ENCODE data around the gene GRWD1.

GRWD1 gene

GRCh38 chr19:48445606-48446481 lies at the start of gene GRWD1:
TSS of gene GRWD1 (plus strand) at chr19:48445983. CDS start at chr19:48446006, 23 bp downstream.
- peak; percentile 85 to 86 for DNase-seq (ENCODE audit: low read depth in 2 of 2, low spot score in 1 of 2)

- no peak for DNase-seq (ENCODE audit: low read depth in 2 of 2, low spot score in 1 of 2)
Measured at GRCh38 chr19:48396016-48396823, 49.6 kb upstream of the GRWD1 start.

- no peak for DNase-seq (ENCODE audit: low read depth in 2 of 2, low spot score in 1 of 2)
Measured at GRCh38 chr19:48396824-48397176, 49.0 kb upstream of the GRWD1 start.

- DNase-seq (ENCODE audit: low read depth in 2 of 2, low spot score in 1 of 2), result no peak
Measured at GRCh38 chr19:48397263-48398101, 48.3 kb upstream of the GRWD1 start.

GRCh38 chr19:48398102-48398374 lies 47.7 kb upstream of the GRWD1 start:
- no peak for DNase-seq (ENCODE audit: low read depth in 2 of 2, low spot score in 1 of 2)

- DNase-seq (ENCODE audit: low read depth in 2 of 2, low spot score in 1 of 2), result peak; percentile 56 to 67
Measured at GRCh38 chr19:48398375-48399235, 47.2 kb upstream of the GRWD1 start.

- DNase-seq (ENCODE audit: low read depth in 2 of 2, low spot score in 1 of 2), result no peak
Measured at GRCh38 chr19:48400018-48400742, 45.6 kb upstream of the GRWD1 start.

GRCh38 chr19:48401287-48401686 lies 44.5 kb upstream of the GRWD1 start:
- no peak for DNase-seq (ENCODE audit: low read depth in 2 of 2, low spot score in 1 of 2)

- DNase-seq (ENCODE audit: low read depth in 2 of 2, low spot score in 1 of 2), result no peak
Measured at GRCh38 chr19:48403606-48404005, 42.2 kb upstream of the GRWD1 start.

- DNase-seq (ENCODE audit: low read depth in 2 of 2, low spot score in 1 of 2), result no peak
Measured at GRCh38 chr19:48405010-48405659, 40.6 kb upstream of the GRWD1 start.

- DNase-seq (ENCODE audit: low read depth in 2 of 2, low spot score in 1 of 2), result no peak
Measured at GRCh38 chr19:48405850-48406249, 39.9 kb upstream of the GRWD1 start.

- no peak for DNase-seq (ENCODE audit: low read depth in 2 of 2, low spot score in 1 of 2)
Measured at GRCh38 chr19:48413879-48414587, 31.8 kb upstream of the GRWD1 start.

GRCh38 chr19:48415395-48415794 lies 30.4 kb upstream of the GRWD1 start:
- DNase-seq (ENCODE audit: low read depth in 2 of 2, low spot score in 1 of 2), result peak; percentile 40 to 45

- DNase-seq (ENCODE audit: low read depth in 2 of 2, low spot score in 1 of 2), result no peak
Measured at GRCh38 chr19:48415806-48416221, 30.0 kb upstream of the GRWD1 start.

GRCh38 chr19:48417421-48417820 lies 28.4 kb upstream of the GRWD1 start:
- no peak for DNase-seq (ENCODE audit: low read depth in 2 of 2, low spot score in 1 of 2)

GRCh38 chr19:48418317-48419064 lies 27.3 kb upstream of the GRWD1 start:
- no peak for DNase-seq (ENCODE audit: low read depth in 2 of 2, low spot score in 1 of 2)

- peak in 1 of 2 donors; percentile 62 for DNase-seq (ENCODE audit: low read depth in 2 of 2, low spot score in 1 of 2)
Measured at GRCh38 chr19:48419158-48419920, 26.4 kb upstream of the GRWD1 start.

All from stimulated activated CD8-positive, alpha-beta memory T cell treated with anti-CD3 and anti-CD28 coated beads, Interleukin-4, amount 100 ng/mL, for 4 hours (primary cell).